ENCODE data around the gene ECE1.

GRCh38 chr1:21326861-21327344, 36.6 kb upstream of the ECE1 start:
- TF ChIP-seq EP300 (IDR thresholded peaks at IDR 0.05; ENCODE audit: borderline replicate concordance) (no peak), YY1 (IDR thresholded peaks at IDR 0.05; ENCODE audit: low read depth) (no peak), CEBPB (IDR thresholded peaks at IDR 0.05) (no peak)
